DMS153 (cell line): ENCODE data around the gene RNASE1.
"Not testable (repeated sequence)": the region's sequence is repeated elsewhere in the genome, so short reads cannot be mapped to it uniquely, and the experiment has no call there.

Experiments used
- DNase-seq: peaks from one replicate; lab custom pipeline; 2025; lab: John Stamatoyannopoulos, UW

The RNASE1 gene

DNA sequence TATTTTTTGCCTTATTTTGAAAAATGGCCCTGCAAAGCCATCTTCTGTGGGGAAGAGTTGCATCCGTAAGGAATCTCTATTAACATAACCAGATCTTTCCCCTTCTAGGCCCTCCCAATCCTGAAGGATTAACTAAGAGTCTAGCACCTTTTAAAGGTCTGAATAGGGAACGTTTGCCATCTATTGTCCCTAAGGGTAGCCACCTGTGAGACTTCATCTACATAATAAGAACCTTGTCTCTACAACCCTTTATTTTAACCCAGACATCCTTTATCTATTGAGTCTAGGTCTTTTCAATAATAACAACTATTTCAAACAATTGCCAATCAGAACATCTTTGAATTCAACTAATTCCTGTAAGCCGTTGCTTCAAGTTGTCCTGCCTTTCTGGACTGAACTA lies 30.0 kb downstream of the RNASE1 start:
- no peak for DNase-seq

DNA sequence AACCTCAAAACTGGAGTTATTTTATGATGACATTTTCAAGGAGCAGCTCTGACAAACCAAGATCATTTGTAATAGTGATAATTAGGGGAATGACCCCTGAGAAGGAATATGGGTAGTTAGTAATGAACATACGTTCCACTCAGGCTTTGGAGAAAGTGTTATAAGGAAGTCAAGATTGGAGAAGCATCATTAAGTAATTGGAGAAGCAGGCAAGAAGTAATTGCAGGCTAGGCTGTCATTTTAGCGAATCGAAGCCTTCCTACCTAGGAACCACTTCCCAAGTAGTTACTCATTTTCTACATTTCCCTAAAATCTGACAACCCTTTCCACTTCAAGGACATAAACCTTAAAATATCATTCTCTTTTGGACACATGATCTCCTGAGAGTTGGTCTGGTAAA lies 33.2 kb downstream of the RNASE1 start:
- no peak for DNase-seq

- DNase-seq, result no peak
Observed at GRCh38 chr14:20768593-20768892, 34.1 kb downstream of the RNASE1 start.

- DNase-seq, result no peak
Observed at GRCh38 chr14:20760950-20761349, 41.7 kb downstream of the RNASE1 start.

- not testable (repeated sequence) for DNase-seq
Observed at GRCh38 chr14:20759465-20759864, 43.2 kb downstream of the RNASE1 start.

- no peak for DNase-seq
Observed at GRCh38 chr14:20757965-20758364, 44.7 kb downstream of the RNASE1 start.

GRCh38 chr14:20755037-20755436 lies 47.6 kb downstream of the RNASE1 start:
- no peak for DNase-seq

GRCh38 chr14:20754308-20754707 lies 48.3 kb downstream of the RNASE1 start:
- no peak for DNase-seq

DNA sequence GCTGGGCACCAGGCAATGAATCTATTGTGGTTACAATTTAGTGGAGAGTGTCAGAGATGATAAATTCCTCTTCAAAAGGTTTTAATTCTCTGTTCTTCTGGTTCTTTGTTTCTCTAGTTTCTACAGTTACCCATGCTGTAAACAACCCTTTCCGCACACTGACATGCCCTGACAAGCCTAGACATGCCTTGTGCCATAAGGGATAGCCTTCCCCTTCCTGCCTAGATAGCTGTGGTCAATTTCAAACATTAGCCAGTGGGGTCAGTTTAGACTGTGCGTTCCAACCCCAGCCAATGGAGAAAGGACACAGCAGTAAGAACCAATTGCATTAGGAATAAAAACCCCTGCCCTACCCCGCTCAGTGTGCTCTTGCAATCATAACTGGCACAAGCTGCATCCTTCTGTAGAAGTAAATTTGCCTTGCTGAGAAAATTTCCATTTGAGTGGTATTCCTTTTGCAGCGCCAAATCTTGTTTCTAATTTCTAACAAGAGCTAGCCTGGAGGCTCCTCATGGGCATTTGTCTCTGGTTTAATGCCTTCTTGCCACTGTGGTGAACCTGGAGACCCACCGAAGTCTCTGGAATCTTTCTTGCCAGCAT lies 50.6 kb downstream of the RNASE1 start:
- DNase-seq, result no peak
